Measurements from ENCODE around the gene GDF2.

Gene GDF2

DNA sequence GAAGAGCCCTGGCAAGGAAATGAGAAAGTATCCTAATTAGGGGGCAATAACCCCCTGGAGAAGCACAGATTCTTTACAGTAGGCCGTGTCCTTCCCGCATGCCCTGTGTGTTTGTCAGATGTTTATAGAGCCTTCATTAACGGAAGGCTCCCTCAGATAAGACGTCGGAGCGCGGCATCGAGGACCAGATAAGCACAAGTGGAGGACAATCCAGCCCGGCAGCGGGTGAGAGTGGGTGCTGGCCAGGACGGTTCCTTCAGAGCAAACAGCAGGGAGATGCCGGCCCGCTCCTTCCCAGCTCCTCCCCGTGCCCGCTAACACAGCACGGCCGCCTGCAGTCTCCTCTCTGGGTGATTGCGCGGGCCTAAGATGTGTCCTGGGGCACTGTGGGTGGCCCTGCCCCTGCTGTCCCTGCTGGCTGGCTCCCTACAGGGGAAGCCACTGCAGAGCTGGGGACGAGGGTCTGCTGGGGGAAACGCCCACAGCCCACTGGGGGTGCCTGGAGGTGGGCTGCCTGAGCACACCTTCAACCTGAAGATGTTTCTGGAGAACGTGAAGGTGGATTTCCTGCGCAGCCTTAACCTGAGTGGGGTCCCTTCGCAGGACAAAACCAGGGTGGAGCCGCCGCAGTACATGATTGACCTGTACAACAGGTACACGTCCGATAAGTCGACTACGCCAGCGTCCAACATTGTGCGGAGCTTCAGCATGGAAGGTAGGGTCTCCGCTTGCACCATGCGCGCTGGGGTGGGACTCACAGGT lies at the start of gene GDF2:
Gene GDF2, plus strand, starts transcription at position 155 of the 762 bp plus-strand sequence. Its CDS starts 215 bp downstream, at position 370.
- no peak for DNase-seq (ENCODE audit: low spot score)

DNA sequence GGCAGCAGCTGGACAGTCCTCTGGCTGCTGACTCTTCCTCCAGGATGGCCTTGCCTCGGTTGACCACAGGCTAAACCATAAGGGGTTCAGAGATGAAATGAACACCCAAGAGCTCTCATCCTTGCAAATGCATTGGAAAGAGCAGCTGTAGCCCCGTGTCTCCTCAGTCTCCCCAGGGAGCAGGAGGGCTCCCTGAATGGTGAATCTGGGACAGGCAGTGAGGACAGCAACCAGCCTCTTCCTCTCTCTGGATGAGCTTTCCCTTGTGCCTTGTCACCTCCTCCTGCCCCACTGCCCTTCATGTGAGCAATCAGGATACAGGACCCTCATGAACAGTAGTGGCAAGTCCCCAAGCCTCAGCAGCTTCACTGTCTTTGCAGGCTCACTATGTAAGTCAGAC lies 46.2 kb upstream of the GDF2 start:
- no peak for DNase-seq (ENCODE audit: low spot score)

DNA sequence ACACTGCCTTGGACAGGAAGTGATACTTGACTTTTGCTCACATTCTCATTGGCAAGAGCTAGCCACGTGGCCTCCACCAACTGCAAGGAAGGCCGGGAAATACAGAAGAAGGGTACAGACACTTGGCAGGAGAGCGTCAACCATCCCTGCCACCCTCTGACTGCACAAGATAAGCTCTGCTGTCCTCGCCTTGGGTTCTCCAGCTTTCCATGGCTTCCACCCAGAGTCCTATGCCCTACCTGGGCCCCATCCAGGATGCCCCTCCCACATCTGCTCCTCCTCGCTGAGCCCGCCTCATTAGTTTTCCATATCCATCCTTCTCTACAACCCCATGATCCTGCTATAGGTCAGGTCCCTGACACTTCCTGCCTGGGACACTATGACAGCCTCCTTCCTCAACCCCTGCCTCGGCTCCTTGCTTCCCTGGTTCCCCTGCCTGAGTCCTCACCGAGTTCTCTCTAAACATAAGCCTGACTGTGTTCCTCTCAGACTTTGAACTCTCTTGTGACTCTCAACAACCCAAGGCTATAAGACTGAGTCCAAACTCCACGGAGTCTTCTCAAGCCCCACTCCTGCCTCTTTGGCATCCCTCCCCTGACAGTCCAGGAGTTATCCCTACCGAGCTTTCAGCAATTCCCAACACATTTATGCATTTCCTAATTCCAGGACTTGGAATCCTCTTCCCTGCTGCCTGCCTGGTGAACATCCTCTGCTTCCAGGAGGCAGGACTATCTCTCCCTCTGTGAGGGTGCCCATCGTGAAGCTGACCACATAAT lies 45.5 kb upstream of the GDF2 start:
- DNase-seq (ENCODE audit: low spot score): no peak

DNA sequence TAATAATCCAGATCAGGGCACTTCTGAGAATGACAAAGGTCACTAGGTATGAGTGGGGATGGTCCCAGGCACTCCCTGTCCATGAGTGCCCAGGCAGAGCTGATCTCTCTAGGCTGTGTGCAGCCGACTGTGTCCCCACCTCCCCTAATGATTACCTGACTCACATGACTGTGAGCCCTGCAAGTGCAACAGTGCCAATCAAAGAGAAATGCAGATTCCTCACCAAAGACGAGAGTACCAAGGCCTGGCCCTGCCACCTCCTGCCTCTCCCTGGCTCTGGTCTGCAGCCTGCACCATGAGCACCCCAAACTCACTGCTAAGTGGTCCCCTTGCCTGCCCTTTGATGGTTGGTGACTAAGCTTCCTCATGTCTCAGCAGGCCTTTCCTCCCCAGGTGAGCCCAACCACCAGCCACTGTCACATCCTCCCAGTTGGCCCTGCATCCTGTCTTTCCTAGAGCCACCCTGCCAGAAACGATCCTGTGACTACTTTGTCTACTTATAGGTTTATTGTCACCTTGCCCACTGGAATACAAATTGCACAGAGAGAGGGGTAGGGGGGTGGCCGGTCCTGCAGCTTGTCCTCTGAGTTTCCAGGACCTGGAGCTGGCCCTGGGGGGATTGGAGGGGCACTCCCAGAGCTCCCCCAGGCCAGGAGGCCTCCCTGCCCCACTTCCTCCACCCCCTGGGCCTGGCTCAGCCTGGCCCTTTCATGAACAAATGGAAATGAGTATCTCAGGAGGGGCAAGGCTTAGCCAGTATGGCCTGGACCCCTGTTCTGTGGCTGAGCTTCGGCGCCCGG lies 44.7 kb upstream of the GDF2 start:
- no peak for DNase-seq (ENCODE audit: low spot score)

DNA sequence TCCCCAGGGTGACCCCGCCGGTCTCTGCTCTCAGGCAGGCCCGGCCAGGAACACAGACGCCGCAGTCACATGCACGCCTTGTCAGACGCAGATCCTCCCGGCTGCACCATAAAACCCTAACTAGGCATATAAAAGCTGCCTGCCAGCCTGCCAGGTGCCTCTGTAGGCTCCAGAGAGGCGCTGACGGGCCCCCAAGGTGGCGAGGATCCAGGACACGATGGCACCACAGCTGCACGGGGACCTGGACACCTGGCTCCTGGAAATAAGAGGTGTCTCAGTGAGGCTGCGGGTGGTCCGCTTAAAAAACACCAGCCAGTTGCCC lies 44.1 kb upstream of the GDF2 start:
- DNase-seq (ENCODE audit: low spot score): no peak

DNA sequence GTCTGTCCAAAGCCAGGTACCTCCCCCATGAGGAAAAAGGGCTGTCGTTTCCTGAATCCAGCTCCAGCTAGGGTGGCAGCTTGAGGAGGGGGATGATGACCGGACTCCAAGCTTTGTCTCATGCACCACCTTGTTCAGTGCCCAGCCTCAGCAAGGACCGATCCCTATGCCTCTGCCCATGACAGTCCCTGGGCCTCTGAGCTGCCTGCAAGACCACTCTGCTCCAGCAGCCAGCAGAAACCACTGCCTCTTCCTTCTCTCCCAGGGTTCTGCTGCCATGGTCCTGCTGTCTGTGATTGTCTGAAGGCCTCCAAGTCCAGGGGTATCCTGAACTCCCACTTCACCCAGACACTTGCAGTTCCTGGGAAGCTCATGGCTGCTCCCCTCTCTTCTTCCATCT lies 43.5 kb upstream of the GDF2 start:
- no peak for DNase-seq (ENCODE audit: low spot score)

DNA sequence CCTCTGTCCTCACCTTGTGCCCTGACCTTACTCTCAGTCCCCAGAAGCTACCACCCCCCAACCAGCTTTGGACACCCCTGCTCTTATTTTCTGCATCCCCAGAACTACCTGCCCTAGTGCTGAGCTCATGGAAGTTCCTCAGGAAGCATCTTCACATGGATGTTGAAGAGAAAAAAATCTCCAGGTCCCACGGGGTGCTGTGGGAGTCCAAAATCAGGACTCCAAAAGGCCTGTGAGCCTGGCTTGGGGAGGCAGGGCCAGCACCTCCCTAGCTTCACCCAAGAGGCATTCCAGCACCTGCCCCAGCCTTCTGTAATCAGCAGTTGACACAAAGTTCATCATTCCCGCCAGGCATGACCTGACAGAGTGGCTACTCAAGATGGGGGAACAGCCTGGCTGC lies 43.0 kb upstream of the GDF2 start:
- no peak for DNase-seq (ENCODE audit: low spot score)

DNA sequence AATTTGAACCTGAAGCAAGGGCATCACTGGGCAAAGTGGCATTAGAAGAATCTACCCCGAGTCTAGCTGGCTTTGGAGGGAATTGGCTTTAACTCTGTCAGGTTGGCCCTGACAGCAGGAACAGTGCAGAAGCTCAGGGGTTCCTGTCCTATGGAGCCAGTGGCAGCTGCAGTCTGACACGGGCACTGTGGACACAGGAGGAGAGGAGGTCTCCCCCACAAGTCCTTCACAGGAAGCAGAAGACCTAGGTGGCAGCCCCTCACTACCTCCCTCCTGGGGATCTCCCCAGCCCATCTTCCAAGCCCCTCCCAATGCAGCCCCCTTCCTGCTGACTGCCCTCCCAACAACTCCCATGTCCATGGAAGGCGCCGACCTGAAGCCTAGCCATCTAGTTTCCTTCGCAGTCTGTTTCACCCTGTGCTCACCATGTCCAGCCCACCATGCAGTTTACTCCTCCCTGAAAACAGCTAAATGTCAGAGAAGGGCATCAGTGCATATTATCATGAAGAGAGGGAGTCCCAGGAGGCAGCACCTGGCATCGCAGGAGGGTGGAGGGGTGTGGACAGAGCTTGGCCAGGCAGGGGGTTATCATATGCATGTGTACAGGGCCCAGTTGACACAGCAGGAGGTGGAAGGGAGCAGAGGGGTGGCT lies 40.1 kb upstream of the GDF2 start:
- no peak for DNase-seq (ENCODE audit: low spot score)

DNA sequence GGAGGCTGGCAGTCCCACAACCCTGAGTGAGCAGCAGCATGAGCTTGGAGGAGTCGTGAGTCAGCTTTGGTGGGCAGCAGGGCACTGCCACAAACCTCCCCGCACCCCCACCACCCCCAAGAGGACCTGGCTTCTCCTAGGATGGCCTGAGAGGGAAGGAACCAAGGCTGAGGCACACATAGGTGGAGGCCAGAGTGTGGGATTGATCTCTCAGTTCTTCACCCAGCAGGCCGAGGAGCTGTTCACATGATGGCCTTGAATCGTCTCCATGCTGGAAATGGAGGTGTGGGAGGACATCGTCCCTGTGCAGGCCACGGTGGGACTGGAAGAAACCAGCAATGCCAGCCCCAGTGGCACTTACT lies 39.6 kb upstream of the GDF2 start:
- DNase-seq (ENCODE audit: low spot score): no peak

DNA sequence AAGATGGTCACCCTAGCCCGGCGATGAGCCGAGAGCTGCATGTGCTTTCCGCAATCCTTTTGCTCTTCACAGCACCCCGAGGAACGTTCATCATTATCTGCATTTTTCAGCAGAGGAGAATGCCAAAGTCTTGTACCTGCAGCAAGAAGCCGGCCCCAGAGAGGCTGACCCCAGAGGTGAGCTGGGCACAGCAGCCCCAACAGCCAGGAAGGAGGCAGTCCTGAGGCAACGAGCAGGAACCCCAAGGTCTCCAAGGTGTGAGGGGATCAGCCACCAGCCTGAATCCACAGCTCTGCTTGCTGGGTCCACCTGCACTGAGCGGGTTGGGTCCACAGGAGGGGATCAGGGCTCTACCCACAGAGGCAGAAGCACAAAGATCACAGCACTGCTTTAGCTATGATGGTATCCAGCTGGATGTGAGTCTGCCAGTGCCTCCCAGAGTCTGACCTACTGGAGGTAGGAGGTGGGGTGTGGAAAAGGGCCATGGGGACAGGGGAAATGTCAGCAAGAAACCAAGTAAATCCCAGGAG lies 39.1 kb upstream of the GDF2 start:
- DNase-seq (ENCODE audit: low spot score): no peak

DNA sequence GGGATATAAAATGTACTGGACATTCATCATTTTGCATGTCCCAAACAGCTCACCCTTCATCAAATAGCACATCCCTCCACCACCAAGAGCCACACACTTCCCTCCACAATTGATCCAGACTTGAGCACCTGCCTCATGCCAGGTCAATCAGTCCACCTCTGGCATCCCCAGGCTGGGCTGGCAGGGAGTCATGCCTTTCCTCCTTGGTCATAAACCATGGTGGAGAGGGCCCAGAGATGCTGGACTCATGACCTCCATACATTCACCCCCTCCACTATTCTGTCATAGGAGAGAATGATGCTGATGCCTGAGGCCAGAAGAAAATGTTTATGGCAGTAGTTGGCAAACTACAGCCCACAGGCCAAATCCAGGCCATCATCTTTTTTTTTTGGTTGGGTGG lies 38.4 kb upstream of the GDF2 start:
- DNase-seq (ENCODE audit: low spot score): no peak

DNA sequence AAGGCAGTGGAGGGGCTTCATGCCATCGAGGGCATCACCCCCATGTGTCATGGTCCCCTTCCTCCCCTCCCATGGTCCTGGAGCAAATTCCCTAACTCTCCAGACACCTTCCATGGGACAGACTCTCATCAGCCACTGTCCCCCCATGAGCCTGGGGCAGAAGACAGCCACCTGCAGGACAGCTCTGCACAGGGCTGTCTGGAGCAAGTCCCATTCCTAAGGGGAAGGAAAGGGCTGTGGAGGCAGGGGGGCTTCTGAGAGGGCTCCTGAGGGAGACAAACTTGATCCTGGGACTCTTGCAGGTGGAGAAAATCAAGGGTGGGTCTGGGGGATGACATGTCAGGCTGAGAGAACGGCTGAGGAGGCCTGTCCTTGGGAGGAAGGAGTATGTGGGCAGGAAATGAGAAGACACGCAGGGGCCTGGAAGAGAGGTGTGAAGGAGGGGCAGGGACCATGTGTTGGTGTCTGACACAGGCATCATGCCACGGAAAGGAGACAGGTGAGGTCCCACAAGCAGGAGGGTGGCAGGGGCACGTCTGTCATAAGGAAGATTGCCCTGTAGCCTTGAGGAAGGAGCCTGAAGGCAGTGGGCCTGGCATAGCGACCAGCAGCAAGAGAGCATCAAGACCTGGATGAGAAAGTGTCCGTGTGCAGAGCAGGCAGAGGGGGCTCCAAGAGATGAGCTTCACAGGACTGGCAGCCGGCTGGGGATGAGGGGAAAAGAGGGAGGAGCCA lies 36.7 kb upstream of the GDF2 start:
- no peak for DNase-seq (ENCODE audit: low spot score)

DNA sequence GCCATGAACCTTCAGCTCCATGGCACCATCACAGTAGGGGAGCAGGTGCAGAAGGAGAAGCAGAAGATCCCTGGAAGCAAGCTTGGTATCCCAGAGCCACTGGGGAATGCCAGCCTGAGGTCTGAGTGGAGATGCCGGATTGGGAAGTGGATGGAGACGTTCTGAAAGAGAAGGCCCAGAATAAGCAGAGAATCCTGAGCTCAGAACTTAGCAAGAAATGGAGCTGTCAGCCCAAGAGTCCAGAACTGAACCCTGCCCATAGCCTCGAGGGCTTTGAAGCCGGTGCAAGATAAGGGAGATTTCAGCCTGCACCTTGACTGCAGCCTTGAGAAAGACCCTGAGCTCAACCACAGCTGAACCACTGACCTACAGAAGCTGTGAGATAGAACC lies 36.1 kb upstream of the GDF2 start:
- no peak for DNase-seq (ENCODE audit: low spot score)

DNA sequence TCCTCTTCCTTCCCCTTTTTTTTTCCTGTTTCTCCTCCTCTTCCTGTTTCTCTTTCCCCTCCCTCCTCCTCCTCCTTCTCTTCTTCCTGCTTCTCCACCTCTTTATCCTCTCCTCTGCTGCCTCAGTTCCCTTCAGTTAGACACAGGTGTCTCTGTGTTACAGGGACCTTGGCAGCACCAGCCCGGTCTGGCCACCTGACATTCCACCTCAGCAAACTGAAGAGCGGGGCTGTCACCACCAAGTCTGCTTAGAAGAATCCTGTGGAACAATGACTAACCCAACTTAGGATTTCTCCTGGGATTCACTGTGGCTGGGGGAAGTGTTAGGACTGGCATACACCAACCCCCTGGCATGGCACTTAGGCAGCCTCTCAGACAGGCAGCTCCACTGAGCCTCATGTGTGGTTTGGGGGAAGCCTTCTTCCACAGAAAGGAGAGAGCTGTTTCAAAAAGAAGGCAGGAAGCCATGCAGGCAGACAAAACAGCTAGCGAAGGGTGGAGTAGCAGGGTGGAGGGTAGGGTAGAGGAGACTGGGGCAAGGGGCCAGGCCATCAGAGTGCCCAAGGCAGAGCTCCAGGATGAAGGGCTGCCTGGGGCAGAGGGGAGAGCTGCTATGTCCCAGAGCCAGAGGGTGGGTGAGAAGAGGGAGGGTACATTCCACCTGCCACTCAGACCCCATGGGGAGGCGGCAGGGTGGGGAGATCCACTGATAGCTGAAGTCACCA lies 35.5 kb upstream of the GDF2 start:
- no peak for DNase-seq (ENCODE audit: low spot score)

DNA sequence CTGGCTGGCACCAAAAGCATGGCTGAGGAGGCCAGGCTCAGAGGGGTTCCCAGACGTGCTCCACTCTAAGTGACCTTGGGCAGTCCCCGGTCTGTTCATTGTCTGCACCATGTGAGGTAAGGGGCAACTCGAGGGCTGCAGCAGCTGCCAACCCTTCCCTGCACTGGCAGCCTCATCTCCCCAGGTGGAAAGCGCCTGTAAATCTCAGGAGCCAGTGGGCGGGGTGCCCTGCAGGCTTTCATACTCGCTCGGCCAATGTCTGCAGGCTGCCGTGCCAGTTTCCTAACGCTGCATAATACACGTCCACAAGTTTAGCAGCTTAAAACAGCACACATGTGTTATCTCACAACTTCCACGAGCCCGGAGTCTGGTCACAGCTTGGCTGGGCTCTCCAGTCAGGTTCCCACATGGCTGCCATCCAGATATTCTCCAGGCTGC lies 34.9 kb upstream of the GDF2 start:
- no peak for DNase-seq (ENCODE audit: low spot score)

DNA sequence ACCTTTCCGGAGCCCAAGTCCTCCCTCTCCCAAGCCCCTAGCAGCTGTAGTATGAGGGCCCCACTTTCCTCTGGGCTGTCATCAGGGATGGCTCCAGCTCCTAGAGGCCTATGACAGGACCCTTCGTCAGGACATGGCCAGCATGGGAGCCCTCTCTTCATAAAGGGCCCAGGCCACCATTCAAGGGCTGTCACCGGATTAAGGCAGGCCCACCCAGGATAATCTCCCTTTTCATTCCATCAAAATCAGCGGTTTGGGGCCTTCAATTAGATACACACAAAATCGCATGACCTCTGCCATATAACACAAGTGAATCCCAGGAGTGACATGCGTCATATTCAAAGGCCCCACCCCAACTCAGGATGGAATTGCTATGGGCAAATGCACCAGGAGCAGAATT lies 34.4 kb upstream of the GDF2 start:
- DNase-seq (ENCODE audit: low spot score): no peak

DNA sequence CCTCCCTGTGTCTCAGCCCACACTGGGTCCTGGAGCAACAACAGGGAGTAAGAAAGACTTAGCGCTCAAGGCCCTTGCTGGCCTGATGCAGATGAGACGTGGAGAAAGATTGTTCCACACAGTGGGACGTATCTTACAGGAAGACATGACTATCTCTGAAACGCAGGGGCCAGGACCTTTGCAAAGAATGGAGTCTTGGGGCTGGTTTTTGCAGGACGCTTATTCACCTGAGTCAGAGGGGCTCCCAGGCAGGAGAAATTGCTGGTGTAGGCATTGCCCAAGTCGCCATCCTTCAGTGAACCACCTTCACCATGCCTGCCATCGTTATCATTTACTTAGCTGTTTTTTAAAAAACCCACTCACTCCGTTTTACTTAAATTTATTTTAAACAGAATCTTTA lies 34.0 kb upstream of the GDF2 start:
- DNase-seq (ENCODE audit: low spot score): no peak

DNA sequence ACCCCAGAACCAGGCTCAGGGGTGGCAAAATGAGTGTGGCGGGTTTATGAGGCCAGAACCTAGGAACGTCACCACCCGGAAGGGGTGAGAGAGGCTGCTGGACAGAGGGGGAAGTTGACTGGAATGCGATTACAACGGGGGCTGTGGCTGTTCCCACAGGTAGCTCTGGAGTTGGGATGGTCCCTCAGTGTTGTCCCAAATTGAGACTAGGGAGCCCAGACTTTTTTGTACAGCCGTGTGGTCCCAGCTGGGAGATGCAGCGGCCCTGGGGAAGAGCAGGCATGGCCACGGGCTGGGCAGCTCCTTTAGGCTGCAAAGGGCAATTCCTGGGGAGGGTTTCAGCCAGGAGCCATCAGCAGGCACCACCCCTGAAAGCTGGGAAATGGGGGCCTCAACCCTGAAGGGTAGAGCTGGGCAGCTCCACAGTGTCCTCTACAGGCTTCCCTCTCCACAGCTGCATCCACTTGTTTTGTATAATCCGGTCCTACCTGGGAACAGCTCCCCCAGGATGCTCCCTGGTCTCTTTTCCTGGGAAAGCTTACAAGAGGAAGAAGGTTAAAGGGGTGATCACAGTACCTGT lies 33.2 kb upstream of the GDF2 start:
- DNase-seq (ENCODE audit: low spot score): no peak

DNA sequence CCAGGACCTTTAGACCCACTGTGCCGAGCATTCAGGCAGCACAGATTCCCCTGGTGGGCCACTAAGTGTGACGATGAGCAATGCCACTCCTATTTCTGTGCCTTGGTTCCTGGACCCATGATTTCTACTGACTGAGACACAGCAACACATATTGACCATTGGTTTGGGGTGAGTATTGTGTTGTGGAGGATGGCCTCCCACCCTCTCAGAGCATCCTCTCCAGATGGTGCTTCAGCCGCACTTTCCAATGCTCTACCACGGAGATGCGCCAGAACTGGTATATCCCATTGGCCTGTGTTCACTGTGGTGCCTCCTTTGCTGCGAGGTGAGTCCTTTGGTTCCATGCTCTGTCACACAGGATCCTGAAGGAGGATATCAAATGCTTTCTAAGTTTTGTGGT lies 32.3 kb upstream of the GDF2 start:
- DNase-seq (ENCODE audit: low spot score): no peak

DNA sequence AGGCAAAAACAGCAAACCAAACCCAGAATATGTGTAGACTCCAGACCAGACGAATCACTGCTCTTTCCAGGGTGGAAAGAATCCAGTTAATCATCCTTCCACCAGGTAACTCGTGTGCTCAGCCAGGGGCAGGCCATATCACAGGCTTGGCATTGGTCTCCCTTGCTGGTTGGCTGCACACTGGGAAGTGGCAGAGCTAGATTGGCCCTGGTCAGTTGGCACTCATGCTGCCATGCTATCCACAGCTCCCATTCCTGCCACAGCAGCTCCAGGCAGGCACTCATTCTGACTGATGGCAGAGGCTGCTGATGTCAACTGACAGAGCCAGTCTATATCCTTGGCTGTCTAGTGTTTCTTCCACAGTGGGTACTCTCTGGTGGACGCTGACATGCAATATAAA lies 31.9 kb upstream of the GDF2 start:
- no peak for DNase-seq (ENCODE audit: low spot score)

DNA sequence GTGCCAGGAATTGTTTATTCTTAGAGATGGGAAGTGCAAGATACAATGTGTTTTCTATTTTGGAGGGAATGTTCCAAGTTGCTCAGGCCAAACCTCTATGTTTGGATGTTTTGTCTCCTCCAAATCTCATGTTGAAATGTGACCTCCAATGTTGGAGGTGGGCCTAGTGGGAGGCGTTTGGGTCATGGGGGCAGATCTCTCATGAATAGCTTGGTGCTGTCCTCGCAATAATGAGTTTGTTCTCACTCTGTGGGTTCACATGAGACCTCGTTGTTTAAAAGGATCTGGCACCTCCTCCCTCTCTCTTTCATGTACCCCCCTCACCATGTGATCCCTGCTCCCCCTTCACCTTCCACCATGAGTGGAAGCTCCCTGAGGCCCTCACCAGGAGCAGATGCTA lies 30.6 kb upstream of the GDF2 start:
- no peak for DNase-seq (ENCODE audit: low spot score)

Data from iPS-NIHi11 (cell line).